ENCODE data around the gene MTERF2.

The MTERF2 gene

DNA sequence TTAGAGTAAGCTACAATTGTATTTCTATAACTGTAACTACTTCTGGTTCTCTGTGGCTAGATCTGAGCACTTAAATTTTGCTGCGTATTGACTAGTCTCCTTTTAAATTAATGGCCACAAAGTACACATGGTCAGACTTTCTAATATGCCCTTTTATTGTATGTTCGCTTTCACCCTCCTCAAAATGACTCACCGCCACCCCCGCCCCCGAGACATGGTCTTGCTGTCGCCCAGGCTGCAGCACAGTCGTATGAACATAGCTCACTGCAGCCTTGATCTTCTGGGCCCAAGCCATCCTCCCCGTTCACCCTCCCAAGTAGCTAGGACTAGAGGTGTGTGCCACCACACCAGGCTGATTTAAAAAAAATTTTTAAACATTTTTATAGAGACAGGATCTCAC, 11.8 kb downstream of the MTERF2 start:
- Histone ChIP-seq H3K36me3 (ENCODE audit: control insufficient read depth in 2 of 2, insufficient read depth in 2 of 2, low read length in 2 of 2) (peaks cover 6 to 10% of the 10 kb centered on the region in 2 donors), H3K4me1 (ENCODE audit: control insufficient read depth, insufficient read depth, low read length) (peaks cover 12% of the 10 kb centered on the region), H3K27ac (ENCODE audit: low read length) (no peak overlapping the region), H3K4me3 (ENCODE audit: low read length in 2 of 2) (no peak overlapping the region), H3K9me3 (ENCODE audit: control insufficient read depth in 2 of 2, low read length in 2 of 2) (no peaks in the 10 kb centered on the region), H3K9ac (ENCODE audit: low read length in 2 of 2) (no peak overlapping the region), H3K27me3 (ENCODE audit: control insufficient read depth in 1 of 2, insufficient read depth in 2 of 2, low read length in 2 of 2) (no peaks in the 10 kb centered on the region)

DNA sequence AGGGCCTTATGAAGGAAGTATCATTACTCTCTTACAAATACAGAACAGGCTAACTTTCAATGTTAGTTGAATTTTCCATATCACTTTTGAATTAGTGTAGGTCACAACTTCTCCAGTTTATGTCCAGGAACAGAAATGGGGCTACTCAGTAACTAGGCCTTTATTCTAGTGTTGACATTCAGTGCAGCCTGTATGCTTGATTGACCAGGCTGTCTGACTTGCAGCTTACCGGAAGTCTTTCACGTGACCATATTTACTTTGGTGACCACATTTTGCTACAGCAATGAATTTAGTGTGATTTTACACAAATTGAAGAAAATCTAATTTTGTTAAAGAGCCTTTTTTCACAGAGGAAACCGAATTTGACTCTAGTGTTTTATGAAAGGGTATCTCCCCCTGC, 12.4 kb downstream of the MTERF2 start:
- H3K4me1 ChIP-seq (ENCODE audit: control insufficient read depth, insufficient read depth, low read length) = peaks cover 12% of the 10 kb centered on the region
- H3K9ac ChIP-seq (ENCODE audit: low read length in 2 of 2) = no peak overlapping the region
- H3K36me3 ChIP-seq (ENCODE audit: control insufficient read depth in 2 of 2, insufficient read depth in 2 of 2, low read length in 2 of 2) = peaks cover 6 to 10% of the 10 kb centered on the region in 2 donors
- H3K9me3 ChIP-seq (ENCODE audit: control insufficient read depth in 2 of 2, low read length in 2 of 2) = no peaks in the 10 kb centered on the region
- H3K4me3 ChIP-seq (ENCODE audit: low read length in 2 of 2) = no peak overlapping the region
- H3K27me3 ChIP-seq (ENCODE audit: control insufficient read depth in 1 of 2, insufficient read depth in 2 of 2, low read length in 2 of 2) = no peaks in the 10 kb centered on the region
- no peak overlapping the region for H3K27ac ChIP-seq (ENCODE audit: low read length)

DNA sequence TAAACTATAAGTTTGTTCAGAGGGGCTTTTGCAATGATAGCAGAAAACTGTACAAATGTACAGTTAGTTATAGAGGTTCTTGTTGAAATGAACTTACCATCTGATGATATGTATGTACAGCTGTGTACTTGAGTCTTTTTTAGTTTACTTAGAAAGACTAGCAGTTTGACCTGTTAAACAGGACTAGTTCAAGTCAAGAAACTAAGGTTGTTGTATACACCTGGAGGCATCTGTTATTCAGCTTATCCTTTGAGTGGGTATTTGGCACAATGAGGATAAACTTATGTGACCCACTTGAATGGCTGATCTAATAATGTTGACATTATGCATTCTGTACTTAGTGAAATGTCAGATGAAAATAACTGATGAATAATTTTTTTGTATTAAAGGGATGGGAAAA, 13.4 kb downstream of the MTERF2 start:
- Histone ChIP-seq H3K4me1 (ENCODE audit: control insufficient read depth, insufficient read depth, low read length) (peaks cover 8% of the 10 kb centered on the region), H3K27ac (ENCODE audit: low read length) (no peak overlapping the region)

DNA sequence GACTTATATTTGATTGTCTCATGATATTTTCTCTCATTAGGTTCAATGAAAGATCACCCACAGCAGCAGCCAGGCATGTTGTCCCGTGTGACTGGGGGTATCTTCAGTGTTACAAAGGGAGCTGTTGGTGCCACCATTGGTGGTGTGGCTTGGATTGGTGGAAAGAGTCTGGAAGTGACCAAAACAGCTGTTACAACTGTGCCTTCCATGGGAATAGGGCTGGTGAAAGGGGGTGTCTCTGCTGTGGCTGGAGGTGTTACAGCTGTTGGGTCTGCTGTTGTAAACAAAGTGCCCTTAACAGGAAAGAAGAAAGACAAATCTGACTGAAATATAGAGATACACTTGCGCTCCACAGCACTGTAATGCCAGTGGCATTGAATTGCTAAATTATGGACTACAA, 15.9 kb downstream of the MTERF2 start:
- peaks cover 9 to 16% of the 10 kb centered on the region in 2 donors for H3K36me3 ChIP-seq (ENCODE audit: control insufficient read depth in 2 of 2, insufficient read depth in 2 of 2, low read length in 2 of 2)
- no peaks in the 10 kb centered on the region for H3K27me3 ChIP-seq (ENCODE audit: control insufficient read depth in 1 of 2, insufficient read depth in 2 of 2, low read length in 2 of 2)
- no peak overlapping the region for H3K27ac ChIP-seq (ENCODE audit: low read length)
- no peak overlapping the region for H3K9ac ChIP-seq (ENCODE audit: low read length in 2 of 2)
- H3K4me1 ChIP-seq (ENCODE audit: control insufficient read depth, insufficient read depth, low read length) = no peaks in the 10 kb centered on the region
- H3K4me3 ChIP-seq (ENCODE audit: low read length in 2 of 2) = no peak overlapping the region
- no peaks in the 10 kb centered on the region for H3K9me3 ChIP-seq (ENCODE audit: control insufficient read depth in 2 of 2, low read length in 2 of 2)

More for the DNA sequence above, 13.4 kb downstream of the MTERF2 start:
- H3K9ac ChIP-seq (ENCODE audit: low read length in 2 of 2) = no peak overlapping the region
- no peaks in the 10 kb centered on the region for H3K9me3 ChIP-seq (ENCODE audit: control insufficient read depth in 2 of 2, low read length in 2 of 2)
- no peaks in the 10 kb centered on the region for H3K27me3 ChIP-seq (ENCODE audit: control insufficient read depth in 1 of 2, insufficient read depth in 2 of 2, low read length in 2 of 2)
- no peak overlapping the region for H3K4me3 ChIP-seq (ENCODE audit: low read length in 2 of 2)
- peaks cover 6 to 10% of the 10 kb centered on the region in 2 donors for H3K36me3 ChIP-seq (ENCODE audit: control insufficient read depth in 2 of 2, insufficient read depth in 2 of 2, low read length in 2 of 2)

DNA sequence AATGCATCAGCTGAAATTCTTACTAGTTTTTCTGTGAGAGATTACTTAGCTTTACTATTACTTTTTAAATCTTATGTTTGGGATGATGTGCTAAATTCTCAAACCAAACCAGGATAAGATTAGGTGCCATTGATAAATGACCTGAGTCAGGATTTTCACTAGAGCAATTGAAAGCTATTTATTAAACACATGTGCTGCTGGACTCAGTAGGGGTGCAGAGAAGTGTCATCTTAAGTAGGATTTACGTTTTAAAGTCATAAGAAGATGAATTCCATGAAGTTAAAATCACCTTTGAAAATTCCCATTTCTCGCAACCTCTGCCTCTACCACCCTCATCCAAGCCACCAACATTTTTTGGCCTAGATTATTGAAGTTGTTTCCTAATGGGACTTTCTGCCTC, 22.4 kb downstream of the MTERF2 start:
- H3K9ac ChIP-seq (ENCODE audit: low read length in 2 of 2) = no peak overlapping the region
- H3K4me1 ChIP-seq (ENCODE audit: control insufficient read depth, insufficient read depth, low read length) = no peaks in the 10 kb centered on the region
- no peaks in the 10 kb centered on the region for H3K27me3 ChIP-seq (ENCODE audit: control insufficient read depth in 1 of 2, insufficient read depth in 2 of 2, low read length in 2 of 2)
- H3K9me3 ChIP-seq (ENCODE audit: control insufficient read depth in 2 of 2, low read length in 2 of 2) = no peaks in the 10 kb centered on the region
- peaks cover 6 to 7% of the 10 kb centered on the region in 2 donors for H3K36me3 ChIP-seq (ENCODE audit: control insufficient read depth in 2 of 2, insufficient read depth in 2 of 2, low read length in 2 of 2)
- no peak overlapping the region for H3K27ac ChIP-seq (ENCODE audit: low read length)
- H3K4me3 ChIP-seq (ENCODE audit: low read length in 2 of 2) = no peak overlapping the region

DNA sequence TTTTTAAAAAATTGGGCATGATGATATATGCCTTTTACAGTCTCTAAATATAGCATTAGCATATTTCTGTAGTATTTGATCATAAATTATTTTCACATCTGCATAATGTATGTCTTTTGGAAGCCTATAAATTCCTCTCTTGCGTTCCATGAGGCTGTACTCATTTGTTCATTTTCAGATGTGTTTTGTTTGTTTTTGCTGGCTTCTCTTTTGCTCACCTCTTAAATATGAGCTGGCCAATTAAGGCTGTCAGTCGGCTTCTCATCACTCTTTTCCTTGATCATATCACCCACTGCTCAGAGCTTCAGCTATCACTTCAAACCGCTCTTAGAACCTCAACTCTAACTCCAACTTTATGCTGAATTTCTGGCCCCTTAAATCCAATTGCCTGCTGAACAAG, 24.7 kb downstream of the MTERF2 start:
- Histone ChIP-seq H3K4me1 (ENCODE audit: control insufficient read depth, insufficient read depth, low read length) (peaks cover 4% of the 10 kb centered on the region), H3K9ac (ENCODE audit: low read length in 2 of 2) (no peak overlapping the region), H3K27me3 (ENCODE audit: control insufficient read depth in 1 of 2, insufficient read depth in 2 of 2, low read length in 2 of 2) (no peaks in the 10 kb centered on the region), H3K36me3 (ENCODE audit: control insufficient read depth in 2 of 2, insufficient read depth in 2 of 2, low read length in 2 of 2) (peaks cover under 1 to 7% of the 10 kb centered on the region in 2 donors), H3K4me3 (ENCODE audit: low read length in 2 of 2) (no peak overlapping the region), H3K27ac (ENCODE audit: low read length) (no peak overlapping the region), H3K9me3 (ENCODE audit: control insufficient read depth in 2 of 2, low read length in 2 of 2) (no peaks in the 10 kb centered on the region)

DNA sequence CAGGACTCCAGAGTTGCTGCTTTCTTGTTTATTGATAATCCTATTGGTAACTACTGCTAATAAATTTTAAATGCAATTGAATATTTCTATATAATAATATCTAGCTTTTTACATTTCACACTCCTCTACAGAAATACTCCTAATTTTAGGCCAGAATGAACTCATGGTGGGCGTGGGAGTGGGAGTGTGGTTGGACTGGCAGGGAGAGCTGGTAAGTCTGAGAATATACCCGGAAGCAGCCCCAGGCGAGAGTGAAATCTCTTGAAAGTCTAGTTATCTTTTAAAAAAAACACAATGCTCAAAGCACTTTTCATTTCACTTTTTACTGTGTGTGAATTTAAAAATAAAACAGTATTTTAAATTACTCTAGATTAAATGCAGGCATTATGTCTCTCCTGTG, 26.5 kb downstream of the MTERF2 start:
- Histone ChIP-seq H3K4me1 (ENCODE audit: control insufficient read depth, insufficient read depth, low read length) (peaks cover 4% of the 10 kb centered on the region), H3K36me3 (ENCODE audit: control insufficient read depth in 2 of 2, insufficient read depth in 2 of 2, low read length in 2 of 2) (peaks cover 0 to 4% of the 10 kb centered on the region in 2 donors), H3K27ac (ENCODE audit: low read length) (no peak overlapping the region), H3K9ac (ENCODE audit: low read length in 2 of 2) (no peak overlapping the region), H3K4me3 (ENCODE audit: low read length in 2 of 2) (no peak overlapping the region), H3K27me3 (ENCODE audit: control insufficient read depth in 1 of 2, insufficient read depth in 2 of 2, low read length in 2 of 2) (no peaks in the 10 kb centered on the region), H3K9me3 (ENCODE audit: control insufficient read depth in 2 of 2, low read length in 2 of 2) (no peaks in the 10 kb centered on the region)

DNA sequence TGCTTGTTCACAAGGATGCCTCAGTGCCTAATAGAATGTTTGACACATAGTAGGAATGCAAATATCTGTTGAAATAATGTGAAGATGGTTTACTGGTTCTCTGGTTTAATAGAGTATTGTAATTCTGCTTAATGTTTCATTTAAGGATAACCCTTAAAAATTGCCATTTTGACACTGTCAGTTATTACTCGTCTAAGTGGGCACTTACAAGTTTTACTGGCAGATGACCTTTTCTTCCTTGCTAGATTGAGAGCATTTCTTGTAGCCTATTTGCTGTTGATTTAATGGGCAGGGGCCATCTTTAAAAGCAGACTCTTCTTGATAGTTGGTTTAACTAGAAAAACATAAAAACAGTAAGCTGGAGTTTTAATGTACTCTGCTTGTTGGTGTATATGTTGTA, 29.4 kb downstream of the MTERF2 start:
- no peaks in the 10 kb centered on the region for H3K9me3 ChIP-seq (ENCODE audit: control insufficient read depth in 2 of 2, low read length in 2 of 2)
- no peak overlapping the region for H3K27ac ChIP-seq (ENCODE audit: low read length)
- H3K27me3 ChIP-seq (ENCODE audit: control insufficient read depth in 1 of 2, insufficient read depth in 2 of 2, low read length in 2 of 2) = no peaks in the 10 kb centered on the region
- H3K4me1 ChIP-seq (ENCODE audit: control insufficient read depth, insufficient read depth, low read length) = peaks cover 4% of the 10 kb centered on the region
- H3K4me3 ChIP-seq (ENCODE audit: low read length in 2 of 2) = peak overlapping the region; percentile 23 to 90
- no peak overlapping the region for H3K9ac ChIP-seq (ENCODE audit: low read length in 2 of 2)
- H3K36me3 ChIP-seq (ENCODE audit: control insufficient read depth in 2 of 2, insufficient read depth in 2 of 2, low read length in 2 of 2) = no peaks in the 10 kb centered on the region

DNA sequence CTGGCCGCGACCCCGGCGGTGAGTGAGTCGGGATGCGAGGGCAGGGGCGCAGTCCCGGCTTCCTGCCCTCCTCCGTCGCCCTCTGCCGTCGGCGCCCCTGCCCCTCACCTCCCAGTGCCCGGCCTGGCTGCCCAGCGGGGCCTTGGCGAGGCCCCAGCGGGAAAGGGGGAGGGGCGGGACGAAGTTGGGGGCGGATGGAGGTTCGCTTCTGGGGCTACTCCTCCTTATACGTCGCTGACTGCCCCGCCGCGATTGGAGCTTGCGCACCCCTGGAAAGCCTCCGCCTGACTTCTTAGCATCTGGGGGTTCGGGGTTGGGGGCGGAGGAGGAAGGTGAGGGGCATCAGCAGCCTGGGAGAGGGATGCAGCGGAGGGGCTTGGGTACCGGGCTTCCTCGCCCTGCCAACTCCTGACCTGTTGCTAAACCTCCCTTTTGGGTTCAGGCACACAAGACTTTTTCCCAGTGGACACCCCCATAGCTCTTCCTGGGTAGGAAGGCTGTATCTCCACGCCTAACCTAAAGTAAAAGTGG, 30.8 kb downstream of the MTERF2 start:
- no peaks in the 10 kb centered on the region for H3K36me3 ChIP-seq (ENCODE audit: control insufficient read depth in 2 of 2, insufficient read depth in 2 of 2, low read length in 2 of 2)
- H3K9ac ChIP-seq (ENCODE audit: low read length in 2 of 2) = peak overlapping the region; percentile 93 to 94
- H3K27me3 ChIP-seq (ENCODE audit: control insufficient read depth in 1 of 2, insufficient read depth in 2 of 2, low read length in 2 of 2) = no peaks in the 10 kb centered on the region
- peak overlapping the region; percentile 89 for H3K27ac ChIP-seq (ENCODE audit: low read length)
- H3K4me3 ChIP-seq (ENCODE audit: low read length in 2 of 2) = peak overlapping the region; percentile 90 to 95
- no peaks in the 10 kb centered on the region for H3K9me3 ChIP-seq (ENCODE audit: control insufficient read depth in 2 of 2, low read length in 2 of 2)
- peaks cover 4% of the 10 kb centered on the region for H3K4me1 ChIP-seq (ENCODE audit: control insufficient read depth, insufficient read depth, low read length)

DNA sequence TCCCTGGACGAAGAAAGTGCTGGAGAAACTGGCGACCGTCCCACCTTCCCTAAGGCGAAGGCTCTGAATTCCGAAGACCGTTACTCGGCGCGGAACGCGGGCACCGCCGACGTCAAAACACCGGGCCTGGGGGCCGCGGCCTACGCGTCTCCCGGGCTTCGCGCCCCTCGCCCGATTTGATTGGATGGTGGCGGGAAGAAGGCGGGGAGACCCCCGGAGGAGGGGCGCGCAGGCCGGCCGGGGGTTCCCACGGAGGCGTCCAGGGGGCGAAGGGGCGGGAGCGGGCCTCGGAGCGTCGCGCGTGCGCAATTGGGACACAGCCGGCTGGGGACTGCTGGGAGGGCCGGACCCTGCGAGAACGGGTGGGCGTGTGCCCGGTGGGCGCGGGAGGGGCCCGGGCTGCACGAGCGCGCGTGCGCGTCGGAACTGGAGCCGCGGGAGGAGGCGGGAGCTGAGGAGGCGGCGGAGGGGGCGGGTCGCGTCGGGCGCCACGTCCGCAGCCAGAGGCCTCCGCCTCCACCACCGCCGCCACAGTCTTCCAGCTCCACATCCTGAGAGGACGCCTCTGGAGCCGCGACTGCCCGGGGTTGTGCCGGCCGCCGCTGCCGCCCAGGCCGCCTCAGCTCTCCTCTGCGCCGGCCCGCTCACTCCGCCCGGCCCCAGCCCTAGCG, 31.4 kb downstream of the MTERF2 start, which contains the start of gene TMEM263:
TSS of gene TMEM263 (plus strand) at position 531 of the 671 bp plus-strand sequence. CDS start 11,210 bp downstream, outside the sequence.
- H3K4me1 ChIP-seq (ENCODE audit: control insufficient read depth, insufficient read depth, low read length) = peaks cover 4% of the 10 kb centered on the region
- H3K27me3 ChIP-seq (ENCODE audit: control insufficient read depth in 1 of 2, insufficient read depth in 2 of 2, low read length in 2 of 2) = no peaks in the 10 kb centered on the region
- peak within 1 kb of the TSS; percentile 93 to 94 for H3K9ac ChIP-seq (ENCODE audit: low read length in 2 of 2)
- H3K36me3 ChIP-seq (ENCODE audit: control insufficient read depth in 2 of 2, insufficient read depth in 2 of 2, low read length in 2 of 2) = no peaks in the 10 kb centered on the region
- no peaks in the 10 kb centered on the region for H3K9me3 ChIP-seq (ENCODE audit: control insufficient read depth in 2 of 2, low read length in 2 of 2)
- peak within 1 kb of the TSS; percentile 89 for H3K27ac ChIP-seq (ENCODE audit: low read length)
- H3K4me3 ChIP-seq (ENCODE audit: low read length in 2 of 2) = peak within 1 kb of the TSS; percentile 90 to 95

All from stomach smooth muscle (tissue), 2 donors.